AG04450 (cell line): ENCODE results near the gene LPAR4. TPM values are rescaled to one million over a fixed set of nuclear protein-coding genes. Genes with fewer than 3 reads are reported as not detected.

Source experiments
- CTCF ChIA-PET: fragments of 300-600, 350-600 bp; formaldehyde crosslinking; extraction: SDS; loops from one replicate; lab custom pipeline; 2022; ENCODE audit warnings: antibody characterized with exemption, inconsistent platforms; lab: Charles Lee
- POLR2A ChIA-PET: fragments of 350-600 bp; formaldehyde crosslinking; extraction: SDS; loops from one replicate; lab custom pipeline; 2021; ENCODE audit warnings: antibody characterized with exemption, inconsistent platforms; lab: Yijun Ruan, JAX
- DNase-seq: peaks from one replicate; pipeline ENCODE4 v3.0.0-alpha.2; 2011; ENCODE audit warnings: low read depth, low spot score
- H3K27ac ChIP-seq: one replicate; pipeline ENCODE4 v1.5.1; 2012; ENCODE audit warnings: low read depth, low read length, control low read depth
- H3K27me3 ChIP-seq: one replicate; pipeline ENCODE4 v1.6.0; 2012; ENCODE audit warnings: low read length; ENCODE audit not compliant: control insufficient read depth, insufficient read depth
- H3K4me3 ChIP-seq: 2 replicates; pipeline ENCODE4 v1.5.1; 2011; ENCODE audit warnings: mild to moderate bottlenecking, low read depth, low read length, control low read depth
- H3K9me3 ChIP-seq: 2 replicates; pipeline ENCODE4 v1.5.1; 2012; ENCODE audit warnings: low read length; ENCODE audit not compliant: control insufficient read depth, insufficient read depth
- polyA plus RNA-seq: library from polyadenylated mRNA; depleted of rRNA; stranded (reverse); fragments of >200 nt; gene quantifications from 2 replicates; pipeline ENCODE4 v1.2.3, GENCODE V29; 2011
- TF ChIP-seq, protein P1 (sequence below): IDR thresholded peaks from 2 replicates; pipeline ENCODE4 v1.5.1; 2011; ENCODE audit warnings: low read depth, low read length, control low read depth, inconsistent platforms

LPAR4 gene
- polyA plus RNA-seq, 1 experiment = not detected

DNA sequence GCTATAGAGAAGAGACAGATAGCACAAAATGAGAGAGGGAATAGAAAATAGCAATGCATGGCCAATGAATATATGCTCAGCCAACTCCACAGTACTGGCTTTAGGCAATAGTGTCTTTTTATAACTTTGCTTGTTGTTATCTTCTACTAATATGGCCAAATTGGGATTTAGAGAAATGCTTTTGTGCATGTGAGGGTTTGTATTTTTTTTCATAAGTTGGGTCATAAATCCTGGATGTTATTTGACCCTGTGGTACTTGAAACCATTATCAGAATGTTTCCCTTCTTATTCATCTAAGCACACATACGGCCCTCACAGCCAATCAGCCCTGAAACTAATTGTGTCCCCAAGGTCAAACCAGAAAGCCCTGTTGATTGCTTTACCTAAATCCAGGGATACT is 35.2 kb upstream of the LPAR4 start:
- CTCF ChIA-PET = no interaction called here
- H3K27ac ChIP-seq = no peak overlapping the region
- H3K9me3 ChIP-seq = no peaks in the 10 kb centered on the region
- no peaks in the 10 kb centered on the region for H3K27me3 ChIP-seq
- H3K4me3 ChIP-seq = no peak overlapping the region
- TF ChIP-seq, protein P1, sequence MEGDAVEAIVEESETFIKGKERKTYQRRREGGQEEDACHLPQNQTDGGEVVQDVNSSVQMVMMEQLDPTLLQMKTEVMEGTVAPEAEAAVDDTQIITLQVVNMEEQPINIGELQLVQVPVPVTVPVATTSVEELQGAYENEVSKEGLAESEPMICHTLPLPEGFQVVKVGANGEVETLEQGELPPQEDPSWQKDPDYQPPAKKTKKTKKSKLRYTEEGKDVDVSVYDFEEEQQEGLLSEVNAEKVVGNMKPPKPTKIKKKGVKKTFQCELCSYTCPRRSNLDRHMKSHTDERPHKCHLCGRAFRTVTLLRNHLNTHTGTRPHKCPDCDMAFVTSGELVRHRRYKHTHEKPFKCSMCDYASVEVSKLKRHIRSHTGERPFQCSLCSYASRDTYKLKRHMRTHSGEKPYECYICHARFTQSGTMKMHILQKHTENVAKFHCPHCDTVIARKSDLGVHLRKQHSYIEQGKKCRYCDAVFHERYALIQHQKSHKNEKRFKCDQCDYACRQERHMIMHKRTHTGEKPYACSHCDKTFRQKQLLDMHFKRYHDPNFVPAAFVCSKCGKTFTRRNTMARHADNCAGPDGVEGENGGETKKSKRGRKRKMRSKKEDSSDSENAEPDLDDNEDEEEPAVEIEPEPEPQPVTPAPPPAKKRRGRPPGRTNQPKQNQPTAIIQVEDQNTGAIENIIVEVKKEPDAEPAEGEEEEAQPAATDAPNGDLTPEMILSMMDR = no peak
- DNase-seq = no peak
- POLR2A ChIA-PET = no interaction called here

GRCh38 chrX:78725287-78725686 is 22.2 kb upstream of the LPAR4 start:
- no peak for DNase-seq
- no peaks in the 10 kb centered on the region for H3K27me3 ChIP-seq
- no peak overlapping the region for H3K27ac ChIP-seq
- H3K4me3 ChIP-seq = no peak overlapping the region
- TF ChIP-seq, protein P1 = no peak
- ChIA-PET CTCF (interaction anchor here (1.5 kb wide), 1 partner anchor 17 kb away, joined by 3 read pairs; no protein-coding TSS in a partner anchor), POLR2A (no interaction called here)
- no peaks in the 10 kb centered on the region for H3K9me3 ChIP-seq

- no peak for DNase-seq
- ChIA-PET CTCF (no interaction called here), POLR2A (no interaction called here)
- TF ChIP-seq, protein P1 = no peak
- Histone ChIP-seq H3K27ac (no peak overlapping the region), H3K9me3 (no peaks in the 10 kb centered on the region), H3K27me3 (no peaks in the 10 kb centered on the region), H3K4me3 (no peak overlapping the region)
Measured at GRCh38 chrX:78746496-78746895, 1.0 kb upstream of the LPAR4 start.

DNA sequence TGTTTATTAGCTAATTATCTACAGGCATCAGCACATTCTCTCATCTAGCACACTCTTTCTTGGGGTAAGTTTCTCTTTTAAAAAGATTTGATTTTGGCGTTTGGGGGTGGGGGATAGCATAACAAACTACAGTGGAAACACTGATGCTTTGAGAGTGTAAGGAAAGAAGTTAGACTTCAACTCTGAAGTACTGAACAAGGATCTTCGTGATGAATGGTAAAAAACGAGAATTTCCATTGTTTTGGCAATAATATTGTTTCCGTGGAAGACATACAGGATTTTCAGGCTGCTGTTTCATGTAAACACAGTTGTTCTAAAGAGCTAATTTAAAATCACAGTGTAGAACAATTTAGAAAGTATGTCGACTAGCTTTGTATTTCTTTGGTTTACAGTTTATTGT is 451 bp downstream of the LPAR4 start:
- no peaks in the 10 kb centered on the region for H3K27me3 ChIP-seq
- H3K27ac ChIP-seq = no peak overlapping the region
- ChIA-PET CTCF (no interaction called here), POLR2A (no interaction called here)
- no peak for DNase-seq
- no peaks in the 10 kb centered on the region for H3K9me3 ChIP-seq
- TF ChIP-seq, protein P1 = no peak
- H3K4me3 ChIP-seq = no peak overlapping the region

- ChIA-PET POLR2A (no interaction called here), CTCF (no interaction called here)
- TF ChIP-seq, protein P1 = no peak
- H3K27me3 ChIP-seq = no peaks in the 10 kb centered on the region
- no peak overlapping the region for H3K27ac ChIP-seq
- no peak overlapping the region for H3K4me3 ChIP-seq
- H3K9me3 ChIP-seq = no peaks in the 10 kb centered on the region
- DNase-seq = no peak
Measured at GRCh38 chrX:78748846-78749245, 1.3 kb downstream of the LPAR4 start.
